Neural cell (in vitro differentiated cells): ENCODE results near the gene B3GNT5.

Source experiments
- CTCF ChIP-seq: fragments of 450-650 bp; IDR thresholded peaks from 2 replicates; pipeline ENCODE4 v1.5.1; 2014; ENCODE audit warnings: antibody characterized with exemption, mild to moderate bottlenecking, moderate library complexity; ENCODE audit not compliant: poor library complexity, severe bottlenecking
- EZH2 ChIP-seq: fragments of 200-600, 300-800 bp; shearing (Covaris generic), sonication (generic); IDR thresholded peaks from 2 replicates; pipeline ENCODE4 v1.6.1; 2014; ENCODE audit warnings: antibody characterized with exemption, low read length, borderline replicate concordance, mild to moderate bottlenecking; ENCODE audit not compliant: insufficient read depth, poor library complexity, severe bottlenecking
- REST ChIP-seq: IDR thresholded peaks from 2 replicates; pipeline ENCODE4 v1.6.1; 2012; ENCODE audit warnings: borderline replicate concordance
- SMC3 ChIP-seq: fragments of 450-650 bp; conservative IDR thresholded peaks from 2 replicates; pipeline ENCODE4 v1.6.1; 2014; ENCODE audit warnings: antibody characterized with exemption, mild to moderate bottlenecking, moderate library complexity; ENCODE audit not compliant: poor library complexity

GRCh38 chr3:183210341-183210740 is 42.7 kb upstream of the B3GNT5 start:
- TF ChIP-seq CTCF (no peak), SMC3 (no peak), EZH2 (no peak), REST (no peak)
